ENCODE measurements around the gene SLIT1.

GRCh38 chr10:97002670-97003069, 183.1 kb downstream of the SLIT1 start:
- no peak for TF ChIP-seq POLR2A (IDR thresholded peaks at IDR 0.05; ENCODE audit: low read depth, low read length)
- no peak for TF ChIP-seq POLR2AphosphoS5 (IDR thresholded peaks at IDR 0.05; ENCODE audit: low read depth, low read length)

Measured in GM12892 (cell line).